Fibroblast of lung (primary cell): ENCODE data around the gene F10. TPM values are rescaled to one million over a fixed set of nuclear protein-coding genes. Genes with fewer than 3 reads are reported as not detected.
"Not testable (repeated sequence)": the region's sequence is repeated elsewhere in the genome, so short reads cannot be mapped to it uniquely, and the experiment has no call there.

Experiments used
- DNase-seq, 2 donors: peaks; one replicate each; pipeline versions ENCODE4 v3.0.0 to v3.0.0-alpha.2; 2010; ENCODE audit warnings: low read depth in 2 of 2
- H2AFZ ChIP-seq: 2 replicates; pipeline ENCODE4 v1.5.1; 2012; ENCODE audit warnings: low read length, control low read depth, inconsistent platforms
- H3K27ac ChIP-seq: 2 replicates; pipeline ENCODE4 v1.5.1; 2011; ENCODE audit warnings: low read length, control low read depth; ENCODE audit not compliant: insufficient read depth
- H3K27me3 ChIP-seq: 2 replicates; pipeline ENCODE4 v1.5.1; 2011; ENCODE audit warnings: mild to moderate bottlenecking, low read length; ENCODE audit not compliant: control insufficient read depth, insufficient read depth
- H3K36me3 ChIP-seq: 2 replicates; pipeline ENCODE4 v1.5.1; 2011; ENCODE audit warnings: low read length; ENCODE audit not compliant: control insufficient read depth, insufficient read depth
- H3K4me1 ChIP-seq: 2 replicates; pipeline ENCODE4 v1.5.1; 2011; ENCODE audit warnings: low read length; ENCODE audit not compliant: control insufficient read depth, insufficient read depth; ENCODE audit errors: extremely low read depth
- H3K4me2 ChIP-seq: 2 replicates; pipeline ENCODE4 v1.5.1; 2011; ENCODE audit warnings: low read length, control low read depth; ENCODE audit not compliant: insufficient read depth; ENCODE audit errors: extremely low read depth
- H3K4me3 ChIP-seq, 4 experiments: fragments of 200-600 bp in 1 of 4; sonication (generic) in 1 of 4; replicated peaks in 1 of 4; 2 replicates each; pipeline ENCODE4 v1.5.1; 2011 to 2016; ENCODE audit warnings: low read length in 4 of 4, low read depth in 3 of 4, mild to moderate bottlenecking in 3 of 4, control low read depth in 2 of 4, inconsistent platforms in 1 of 4, mixed read lengths in 1 of 4; ENCODE audit not compliant: insufficient read depth in 1 of 4; ENCODE audit errors: control extremely low read depth in 1 of 4
- H3K79me2 ChIP-seq: 2 replicates; pipeline ENCODE4 v1.5.1; 2012; ENCODE audit warnings: mild to moderate bottlenecking, low read length, inconsistent platforms; ENCODE audit not compliant: control insufficient read depth, insufficient read depth
- H3K9ac ChIP-seq: 2 replicates; pipeline ENCODE4 v1.5.1; 2011; ENCODE audit warnings: mild to moderate bottlenecking, low read length, control low read depth; ENCODE audit not compliant: insufficient read depth
- H3K9me3 ChIP-seq: 2 replicates; pipeline ENCODE4 v1.5.1; 2012; ENCODE audit warnings: low read depth, low read length; ENCODE audit not compliant: control insufficient read depth, insufficient read depth
- H4K20me1 ChIP-seq: 2 replicates; pipeline ENCODE4 v1.5.1; 2011; ENCODE audit warnings: low read length; ENCODE audit not compliant: control insufficient read depth, insufficient read depth; ENCODE audit errors: extremely low read depth
- EZH2 ChIP-seq: IDR thresholded peaks from 2 replicates; pipeline ENCODE4 v1.5.1; 2012; ENCODE audit warnings: low read length, control low read depth, mild to moderate bottlenecking; ENCODE audit errors: missing control alignments
- polyA plus RNA-seq, 2 donors: library from polyadenylated mRNA; depleted of rRNA in 1 of 2; stranded (reverse) in 1 of 2; unstranded in 1 of 2; fragments of >200 nt; gene quantifications; 2 replicates each; pipeline ENCODE4 v1.2.1, GENCODE V29; 2011 to 2012; ENCODE audit warnings: missing spikeins in 1 of 2
- total RNA-seq: library from RNA; depleted of rRNA; stranded (reverse); fragments of >200 nt; gene quantifications from 2 replicates; pipeline ENCODE4 v1.2.1, GENCODE V29; 2014
- TF ChIP-seq, protein P1 (sequence below), 2 donors: IDR thresholded peaks in 1 of 2; conservative IDR thresholded peaks in 1 of 2; 1 replicate in 1 of 2; 2 replicates in 1 of 2; pipeline ENCODE4 v1.5.1; 2011 to 2012; ENCODE audit warnings: low read length in 2 of 2, control low read depth in 1 of 2, inconsistent platforms in 1 of 2, low read depth in 1 of 2, mild to moderate bottlenecking in 1 of 2

Gene F10
- total and polyA plus RNA-seq, 2 donors (not counting 1 experiment from before 2014, with no cell fraction given): 39.9 to 41.5 TPM

DNA sequence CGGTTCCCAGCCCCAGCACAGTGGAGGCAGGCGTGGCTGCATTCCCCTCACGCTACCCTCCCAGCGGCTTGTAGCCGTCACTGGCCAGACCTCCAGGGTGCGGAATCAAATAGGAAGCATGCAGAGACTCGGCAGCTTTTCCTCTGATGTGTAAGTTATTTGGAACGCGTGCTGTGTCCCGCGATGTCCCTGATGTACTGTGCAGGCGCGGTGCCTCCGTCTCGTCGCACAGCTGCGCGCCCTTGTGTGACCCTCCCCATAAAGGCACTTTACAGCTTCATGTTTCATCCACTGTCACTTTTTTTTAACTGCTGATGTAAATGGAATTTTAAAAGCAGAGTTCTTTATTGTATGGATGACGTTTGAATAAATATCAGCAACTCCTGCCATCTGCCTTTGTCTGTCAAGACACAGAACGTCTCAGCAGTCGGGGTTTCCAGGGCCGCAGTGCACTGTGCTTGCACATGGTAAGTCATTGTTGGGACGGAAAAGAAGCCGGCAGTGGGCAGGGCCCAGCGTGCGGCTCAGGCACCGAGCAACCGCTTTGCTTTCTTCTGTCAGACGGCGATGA, 24.4 kb upstream of the F10 start:
- Histone ChIP-seq H3K27ac (no peak overlapping the region), H3K27me3 (peaks cover 9% of the 10 kb centered on the region), H2AFZ (peak overlapping the region; percentile 53), H3K9ac (no peak overlapping the region), H3K79me2 (no peaks in the 10 kb centered on the region), H3K9me3 (no peaks in the 10 kb centered on the region), H4K20me1 (no peaks in the 10 kb centered on the region), H3K4me3 (peak overlapping the region in 2 of 4 experiments; percentile 14 to 23), H3K4me2 (peak overlapping the region; percentile 82), H3K36me3 (no peaks in the 10 kb centered on the region), H3K4me1 (peaks cover 2% of the 10 kb centered on the region)
- DNase-seq: peak; percentile 28 to 37
- no peak for TF ChIP-seq EZH2
- TF ChIP-seq, protein P1, sequence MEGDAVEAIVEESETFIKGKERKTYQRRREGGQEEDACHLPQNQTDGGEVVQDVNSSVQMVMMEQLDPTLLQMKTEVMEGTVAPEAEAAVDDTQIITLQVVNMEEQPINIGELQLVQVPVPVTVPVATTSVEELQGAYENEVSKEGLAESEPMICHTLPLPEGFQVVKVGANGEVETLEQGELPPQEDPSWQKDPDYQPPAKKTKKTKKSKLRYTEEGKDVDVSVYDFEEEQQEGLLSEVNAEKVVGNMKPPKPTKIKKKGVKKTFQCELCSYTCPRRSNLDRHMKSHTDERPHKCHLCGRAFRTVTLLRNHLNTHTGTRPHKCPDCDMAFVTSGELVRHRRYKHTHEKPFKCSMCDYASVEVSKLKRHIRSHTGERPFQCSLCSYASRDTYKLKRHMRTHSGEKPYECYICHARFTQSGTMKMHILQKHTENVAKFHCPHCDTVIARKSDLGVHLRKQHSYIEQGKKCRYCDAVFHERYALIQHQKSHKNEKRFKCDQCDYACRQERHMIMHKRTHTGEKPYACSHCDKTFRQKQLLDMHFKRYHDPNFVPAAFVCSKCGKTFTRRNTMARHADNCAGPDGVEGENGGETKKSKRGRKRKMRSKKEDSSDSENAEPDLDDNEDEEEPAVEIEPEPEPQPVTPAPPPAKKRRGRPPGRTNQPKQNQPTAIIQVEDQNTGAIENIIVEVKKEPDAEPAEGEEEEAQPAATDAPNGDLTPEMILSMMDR (conservative IDR thresholded peaks at IDR 0.05 in 1 of 2, IDR thresholded peaks at IDR 0.05 in 1 of 2; ENCODE audit: low read depth in 1 of 2, low read length in 2 of 2): no peak

DNA sequence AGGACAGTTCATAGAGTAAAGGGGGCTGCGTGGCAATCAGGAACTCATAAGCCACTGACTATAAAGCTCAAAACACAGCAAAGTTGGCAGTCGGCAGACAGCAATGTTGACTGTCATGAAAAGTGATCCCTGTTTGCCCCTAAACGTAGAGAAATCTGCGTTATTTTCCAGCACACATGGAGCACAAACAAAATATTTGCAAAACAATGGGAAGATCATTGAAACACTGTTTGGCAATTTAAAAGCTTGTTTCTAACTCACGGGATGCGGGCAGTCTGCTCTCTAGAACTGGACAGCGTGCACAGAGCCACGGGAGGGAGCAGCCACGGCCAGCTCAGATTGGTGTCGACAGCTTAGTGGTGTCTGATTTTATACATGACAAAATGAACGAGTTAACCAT, 23.5 kb upstream of the F10 start:
- Histone ChIP-seq H3K9ac (no peak overlapping the region), H3K36me3 (no peaks in the 10 kb centered on the region), H2AFZ (no peak overlapping the region), H3K27ac (no peak overlapping the region), H3K9me3 (no peaks in the 10 kb centered on the region), H3K4me3 (no peak overlapping the region), H3K27me3 (peaks cover 9% of the 10 kb centered on the region), H3K79me2 (no peaks in the 10 kb centered on the region), H3K4me2 (no peak overlapping the region), H4K20me1 (no peaks in the 10 kb centered on the region), H3K4me1 (peaks cover 2% of the 10 kb centered on the region)
- DNase-seq: no peak
- no peak for TF ChIP-seq EZH2
- TF ChIP-seq, protein P1 (conservative IDR thresholded peaks at IDR 0.05 in 1 of 2, IDR thresholded peaks at IDR 0.05 in 1 of 2; ENCODE audit: low read depth in 1 of 2, low read length in 2 of 2): no peak

DNA sequence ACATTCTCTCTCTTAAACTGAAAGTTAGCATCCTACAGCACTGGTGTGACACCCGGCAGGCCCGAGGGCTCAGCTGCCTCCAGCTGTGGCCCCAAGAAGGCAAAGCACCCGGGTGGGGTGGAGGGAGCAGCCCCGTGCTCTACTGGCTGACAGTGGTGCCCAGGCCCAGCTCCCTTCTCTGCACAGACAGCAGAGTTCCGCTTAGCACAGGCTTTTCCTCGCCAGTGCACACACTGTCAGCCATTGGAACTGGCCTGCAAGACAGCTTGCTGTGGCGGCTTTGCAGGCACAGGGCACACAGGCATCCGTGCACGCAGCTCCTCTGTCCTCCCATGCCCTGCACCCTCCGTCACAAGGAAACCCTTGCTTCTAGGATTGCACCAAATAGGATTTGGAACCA, 20.3 kb upstream of the F10 start:
- not testable (repeated sequence) for H3K36me3 ChIP-seq, H3K4me1 ChIP-seq, H3K27me3 ChIP-seq, H3K9me3 ChIP-seq, H3K4me2 ChIP-seq, H2AFZ ChIP-seq, H3K27ac ChIP-seq, H3K4me3 ChIP-seq, H4K20me1 ChIP-seq, DNase-seq, H3K9ac ChIP-seq, H3K79me2 ChIP-seq
